HepG2 (cell line): ENCODE data around the gene BBOF1. TPM values are rescaled to one million over a fixed set of nuclear protein-coding genes. Genes with fewer than 3 reads are reported as not detected.

Experiments
- ATAD3A ChIP-seq: sonication (generic); formaldehyde crosslinking; IDR thresholded peaks from 2 replicates; pipeline ENCODE4 v1.4.0; 2020; ENCODE audit warnings: missing genetic modification reagents
- CAMTA2 ChIP-seq: sonication (generic); formaldehyde crosslinking; IDR thresholded peaks from 2 replicates; pipeline ENCODE4 v1.4.0; 2020; ENCODE audit warnings: mild to moderate bottlenecking, missing genetic modification reagents, borderline replicate concordance
- FOSL1 ChIP-seq: sonication (generic); formaldehyde crosslinking; IDR thresholded peaks from 2 replicates; pipeline ENCODE4 v1.9.0; 2021; ENCODE audit warnings: missing genetic modification reagents, borderline replicate concordance
- FOXP1 ChIP-seq, 2 experiments: fragments of 450-650 bp in 1 of 2; IDR thresholded peaks; 2 replicates each; pipeline ENCODE4 v1.6.1; 2017 to 2018; ENCODE audit warnings: antibody characterized with exemption in 1 of 2
- MZF1 ChIP-seq: sonication (generic); formaldehyde crosslinking; IDR thresholded peaks from 2 replicates; pipeline ENCODE4 v1.8.1; 2023; ENCODE audit warnings: mild to moderate bottlenecking, missing genetic modification reagents, borderline replicate concordance
- POLR2G ChIP-seq: fragments of 200-400 bp; formaldehyde crosslinking; IDR thresholded peaks from 2 replicates; pipeline ENCODE4 v1.6.1; 2018; ENCODE audit warnings: mild to moderate bottlenecking, low read depth, low read length, moderate library complexity
- RFX1 ChIP-seq: fragments of 450-650 bp; IDR thresholded peaks from 2 replicates; pipeline ENCODE4 v1.6.1; 2017
- RNF219 ChIP-seq: sonication (generic); formaldehyde crosslinking; IDR thresholded peaks from 2 replicates; pipeline ENCODE4 v1.5.0; 2020; ENCODE audit warnings: mild to moderate bottlenecking, missing genetic modification reagents
- SALL2 ChIP-seq: sonication (generic); formaldehyde crosslinking; IDR thresholded peaks from 2 replicates; pipeline ENCODE4 v1.8.1; 2023; ENCODE audit warnings: mild to moderate bottlenecking, missing genetic modification reagents, inconsistent platforms
- SATB2 ChIP-seq: sonication (generic); formaldehyde crosslinking; IDR thresholded peaks from 2 replicates; pipeline ENCODE4 v1.5.0; 2020; ENCODE audit warnings: missing genetic modification reagents
- SRY ChIP-seq: sonication (generic); formaldehyde crosslinking; IDR thresholded peaks from 2 replicates; pipeline ENCODE4 v1.8.0; 2022; ENCODE audit warnings: mild to moderate bottlenecking, missing genetic modification reagents
- TARDBP ChIP-seq: sonication (generic); formaldehyde crosslinking; IDR thresholded peaks from 2 replicates; pipeline ENCODE4 v1.8.0; 2022; ENCODE audit warnings: mild to moderate bottlenecking, missing genetic modification reagents
- TBP ChIP-seq: sonication (generic); formaldehyde crosslinking; IDR thresholded peaks from 2 replicates; pipeline ENCODE4 v1.5.0; 2020; ENCODE audit warnings: missing genetic modification reagents
- ZBTB21 ChIP-seq: sonication (generic); formaldehyde crosslinking; IDR thresholded peaks from 2 replicates; pipeline ENCODE4 v1.4.0; 2020; ENCODE audit warnings: missing genetic modification reagents
- ZBTB39 ChIP-seq: sonication (generic); formaldehyde crosslinking; IDR thresholded peaks from 2 replicates; pipeline ENCODE4 v1.5.0; 2020; ENCODE audit warnings: missing genetic modification reagents
- ZFP91 ChIP-seq: sonication (generic); formaldehyde crosslinking; IDR thresholded peaks from 2 replicates; pipeline ENCODE4 v1.9.0; 2022; ENCODE audit warnings: missing genetic modification reagents, mild to moderate bottlenecking, borderline replicate concordance
- ZMYM4 ChIP-seq: sonication (generic); formaldehyde crosslinking; IDR thresholded peaks from 2 replicates; pipeline ENCODE4 v1.8.1; 2023; ENCODE audit warnings: mild to moderate bottlenecking, missing genetic modification reagents
- ZNF260 ChIP-seq: sonication (generic); formaldehyde crosslinking; IDR thresholded peaks from 2 replicates; pipeline ENCODE4 v1.4.0; 2020; ENCODE audit warnings: missing genetic modification reagents, low read depth, mild to moderate bottlenecking, borderline replicate concordance
- ZNF451 ChIP-seq: sonication (generic); formaldehyde crosslinking; IDR thresholded peaks from 2 replicates; pipeline ENCODE4 v1.5.0; 2020; ENCODE audit warnings: mild to moderate bottlenecking, missing genetic modification reagents
- ZNF549 ChIP-seq: sonication (generic); formaldehyde crosslinking; IDR thresholded peaks from 2 replicates; pipeline ENCODE4 v1.5.0; 2020; ENCODE audit warnings: missing genetic modification reagents
- ZNF552 ChIP-seq: sonication (generic); formaldehyde crosslinking; IDR thresholded peaks from 2 replicates; pipeline ENCODE4 v1.9.0; 2022; ENCODE audit warnings: missing genetic modification reagents, mild to moderate bottlenecking, borderline replicate concordance
- ZNF589 ChIP-seq: sonication (generic); formaldehyde crosslinking; conservative IDR thresholded peaks from 2 replicates; pipeline ENCODE4 v1.8.0; 2022; ENCODE audit warnings: mild to moderate bottlenecking, moderate library complexity, missing genetic modification reagents
- ZNF704 ChIP-seq: sonication (generic); formaldehyde crosslinking; IDR thresholded peaks from 2 replicates; pipeline ENCODE4 v1.8.1; 2023; ENCODE audit warnings: mild to moderate bottlenecking, inconsistent platforms, moderate library complexity, missing genetic modification reagents, borderline replicate concordance
- ZNF850 ChIP-seq: sonication (generic); formaldehyde crosslinking; conservative IDR thresholded peaks from 2 replicates; pipeline ENCODE4 v1.9.0; 2021; ENCODE audit warnings: mild to moderate bottlenecking, missing genetic modification reagents
- polyA plus RNA-seq, 8 experiments: library from polyadenylated mRNA; depleted of rRNA in 3 of 8; stranded (reverse) in 7 of 8; unstranded in 1 of 8; fragments of >200 nt; fragmentation: Illumina TruSeq in 4 of 8; extraction: Trizol in 4 of 8; gene quantifications; 2 replicates each; pipeline versions ENCODE4 v1.2.1 to v1.2.3, GENCODE V29; 2011 to 2016; ENCODE audit warnings: low read depth in 4 of 8, missing spikeins in 1 of 8, mixed read lengths in 1 of 8; ENCODE audit not compliant: insufficient read depth in 1 of 8
- total RNA-seq, 5 experiments: library from RNA; depleted of rRNA; stranded (reverse); fragments of >200 nt; fragmentation: Illumina TruSeq; extraction: Trizol; gene quantifications; 2 replicates each; pipeline ENCODE4 v1.2.3, GENCODE V29; 2016; ENCODE audit warnings: low read depth in 1 of 5

Gene BBOF1
- total and polyA plus RNA-seq, 2 of the 13 experiments (the other 11 are each of a cell fraction or from before 2014, with no cell fraction given): 1.6 to 2.3 TPM

- TF ChIP-seq ZBTB39 (CRISPR knock-in tag): no peak
- TF ChIP-seq ZNF704 (CRISPR knock-in tag): no peak; the same call in 1 of the 2 replicates
- TF ChIP-seq SRY (CRISPR knock-in tag): no peak
- TF ChIP-seq ZNF850 (CRISPR knock-in tag): no peak
- no peak for TF ChIP-seq RFX1
- TF ChIP-seq SATB2 (CRISPR knock-in tag): no peak
- peak; percentile 90 for TF ChIP-seq POLR2G
- no peak for TF ChIP-seq FOSL1 (CRISPR knock-in tag)
- TF ChIP-seq ZNF549: no peak
- no peak for TF ChIP-seq ZNF589 (CRISPR knock-in tag)
- peak; percentile 80 for TF ChIP-seq ZMYM4 (CRISPR knock-in tag)
- TF ChIP-seq SALL2 (CRISPR knock-in tag): no peak; the same call in 1 of the 2 replicates
- no peak for TF ChIP-seq TBP (CRISPR knock-in tag)
- TF ChIP-seq TARDBP (CRISPR knock-in tag): peak; percentile 75; the same call in 1 of the 2 replicates
- TF ChIP-seq ZNF451 (CRISPR knock-in tag): peak; percentile 67; the same call in 1 of the 2 replicates
- TF ChIP-seq ZFP91 (CRISPR knock-in tag): peak; percentile 62; the same call in 1 of the 2 replicates
- TF ChIP-seq ZNF552 (CRISPR knock-in tag): no peak
- TF ChIP-seq MZF1 (CRISPR knock-in tag): no peak
- TF ChIP-seq ATAD3A: no peak
- TF ChIP-seq ZBTB21: no peak; the same call in 1 of the 2 replicates
- TF ChIP-seq CAMTA2 (CRISPR knock-in tag): no peak
- no peak for TF ChIP-seq FOXP1 (IDR thresholded peaks at IDR 0.05)
- no peak for TF ChIP-seq FOXP1 (CRISPR knock-in tag; IDR thresholded peaks at IDR 0.05)
- no peak for TF ChIP-seq ZNF260 (CRISPR knock-in tag)
- no peak for TF ChIP-seq RNF219 (CRISPR knock-in tag)
Observed at GRCh38 chr14:74084277-74085046, 65.3 kb downstream of the BBOF1 start, which contains the start of the genes ALDH6A1 and LIN52 (continued).
